GM19468 (cell line): Measurements from ENCODE around the gene RNU1-2.
"Not testable (repeated sequence)": the region's sequence is repeated elsewhere in the genome, so short reads cannot be mapped to it uniquely, and the experiment has no call there.

Experiments
- ATAC-seq: cut with Tn5 transposase; IDR thresholded peaks from one replicate; pipeline ENCODE4 v1.9.1; 2021; ENCODE audit warnings: mild to moderate bottlenecking, moderate library complexity, moderate number of reproducible peaks; ENCODE audit not compliant: unreplicated experiment; ENCODE audit errors: extremely low read depth

The RNU1-2 gene

GRCh38 chr1:16924216-16924918, 28.6 kb downstream of the RNU1-2 start:
- no peak for ATAC-seq

GRCh38 chr1:16924919-16925477, 29.2 kb downstream of the RNU1-2 start:
- ATAC-seq: no peak

GRCh38 chr1:16925635-16926490, 30.1 kb downstream of the RNU1-2 start:
- ATAC-seq: no peak

GRCh38 chr1:16926491-16927073, 30.8 kb downstream of the RNU1-2 start:
- ATAC-seq: no peak

GRCh38 chr1:16927256-16927655, 31.5 kb downstream of the RNU1-2 start:
- no peak for ATAC-seq

GRCh38 chr1:16927711-16928485, 32.1 kb downstream of the RNU1-2 start:
- ATAC-seq: no peak

- not testable (repeated sequence) for ATAC-seq
Measured at GRCh38 chr1:16929146-16930041, 33.6 kb downstream of the RNU1-2 start.

- ATAC-seq: not testable (repeated sequence)
Measured at GRCh38 chr1:16931206-16931934, 35.6 kb downstream of the RNU1-2 start.

GRCh38 chr1:16933945-16934344, 38.2 kb downstream of the RNU1-2 start:
- not testable (repeated sequence) for ATAC-seq

GRCh38 chr1:16936580-16936979, 40.8 kb downstream of the RNU1-2 start:
- ATAC-seq: not testable (repeated sequence)

- ATAC-seq: no peak
Measured at GRCh38 chr1:16938351-16939321, 42.9 kb downstream of the RNU1-2 start.

- not testable (repeated sequence) for ATAC-seq
Measured at GRCh38 chr1:16939386-16940180, 43.8 kb downstream of the RNU1-2 start.

- no peak for ATAC-seq
Measured at GRCh38 chr1:16944038-16944437, 48.3 kb downstream of the RNU1-2 start.

GRCh38 chr1:16945512-16945911, 49.7 kb downstream of the RNU1-2 start:
- not testable (repeated sequence) for ATAC-seq
